GM19455 (cell line): ENCODE results near the gene SGTA.
"Not testable (repeated sequence)": the region's sequence is repeated elsewhere in the genome, so short reads cannot be mapped to it uniquely, and the experiment has no call there.

Source experiments
- ATAC-seq: cut with Tn5 transposase; IDR thresholded peaks from one replicate; pipeline ENCODE4 v1.9.1; 2021; ENCODE audit not compliant: unreplicated experiment

Gene SGTA

DNA sequence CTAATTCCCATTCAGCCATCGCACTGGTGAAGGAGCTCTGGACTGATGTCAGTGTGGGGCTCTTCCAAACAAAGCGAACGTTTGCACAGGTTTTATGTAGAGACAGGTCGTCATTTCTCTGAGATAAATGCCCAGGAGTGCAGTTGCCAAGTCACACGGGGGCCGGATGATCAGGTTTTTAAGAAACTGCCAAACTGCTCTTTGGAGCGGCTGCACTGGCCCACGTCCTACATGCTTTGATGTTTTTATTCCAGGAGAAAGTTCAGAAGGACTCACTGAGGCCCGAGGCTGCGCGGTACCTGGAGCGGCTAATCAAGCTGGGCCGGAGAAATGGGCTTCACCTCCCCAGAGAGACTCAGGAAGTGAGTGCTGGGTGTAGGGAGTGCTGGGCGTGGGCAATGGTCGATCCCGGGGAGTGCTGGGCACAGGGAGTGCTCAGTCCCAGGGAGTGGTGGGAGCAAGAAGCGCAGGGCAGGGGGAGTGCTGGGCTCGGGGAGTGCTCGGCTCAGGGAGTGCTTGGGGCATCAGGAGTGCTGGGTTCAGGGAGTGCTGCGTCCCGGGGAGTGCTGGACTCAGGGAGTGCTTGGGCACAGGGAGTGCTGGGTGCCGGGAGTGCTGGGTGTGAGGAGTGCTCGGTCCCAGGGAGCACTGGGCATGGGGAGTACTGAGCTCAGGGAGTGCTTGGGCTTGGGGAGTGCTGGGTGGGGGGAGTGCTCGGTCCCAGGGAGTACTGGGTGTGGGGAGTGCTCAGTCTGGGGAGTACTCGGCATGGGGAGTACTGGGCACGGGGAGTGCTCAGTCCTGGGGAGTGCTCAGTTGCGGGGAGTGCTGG, 13.0 kb upstream of the SGTA start:
- ATAC-seq = no peak

DNA sequence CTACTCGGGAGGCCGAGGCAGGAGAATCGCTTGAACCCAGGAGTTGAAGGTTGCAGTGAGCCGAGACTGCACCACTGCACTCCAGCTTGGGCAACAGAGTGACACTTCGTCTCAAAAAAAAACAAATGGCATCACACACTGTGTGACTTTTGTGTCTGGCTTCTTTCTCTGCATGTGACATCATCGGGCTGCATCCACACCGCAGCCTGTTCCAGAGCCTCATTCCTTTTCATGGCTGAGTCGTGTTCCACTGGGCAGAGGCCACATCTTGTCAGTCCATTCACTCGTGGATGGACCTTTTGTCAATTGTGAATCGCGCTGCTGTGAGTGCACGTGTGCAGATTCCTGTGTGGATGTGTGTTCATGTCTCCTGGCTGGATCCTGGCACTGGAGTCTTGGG, 10.5 kb upstream of the SGTA start:
- ATAC-seq = no peak

GRCh38 chr19:2793126-2793525, 10.1 kb upstream of the SGTA start:
- no peak for ATAC-seq

- ATAC-seq = not testable (repeated sequence)
These were observed 9.6 kb upstream of the SGTA start for GRCh38 chr19:2792666-2793065.

DNA sequence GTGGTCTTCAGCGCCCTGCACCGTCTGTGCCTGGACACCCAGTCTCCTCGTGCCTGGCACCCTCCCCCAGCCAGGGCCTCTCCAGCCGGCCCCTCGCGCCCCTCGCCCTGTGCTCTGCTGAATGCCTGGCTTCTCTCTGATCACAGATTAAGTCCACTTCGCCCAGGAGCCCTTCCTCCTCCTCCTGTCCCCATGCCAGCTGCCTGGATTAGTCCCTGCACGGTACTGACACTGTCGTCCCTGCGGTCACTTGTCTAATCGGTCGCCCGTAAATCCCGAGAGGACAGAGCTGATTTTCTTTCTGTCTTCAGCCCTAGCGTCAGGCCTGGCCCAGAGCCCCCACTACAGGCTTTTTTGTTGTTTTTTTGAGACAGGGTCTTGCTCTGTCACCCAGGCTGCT, 8.8 kb upstream of the SGTA start:
- ATAC-seq = no peak

DNA sequence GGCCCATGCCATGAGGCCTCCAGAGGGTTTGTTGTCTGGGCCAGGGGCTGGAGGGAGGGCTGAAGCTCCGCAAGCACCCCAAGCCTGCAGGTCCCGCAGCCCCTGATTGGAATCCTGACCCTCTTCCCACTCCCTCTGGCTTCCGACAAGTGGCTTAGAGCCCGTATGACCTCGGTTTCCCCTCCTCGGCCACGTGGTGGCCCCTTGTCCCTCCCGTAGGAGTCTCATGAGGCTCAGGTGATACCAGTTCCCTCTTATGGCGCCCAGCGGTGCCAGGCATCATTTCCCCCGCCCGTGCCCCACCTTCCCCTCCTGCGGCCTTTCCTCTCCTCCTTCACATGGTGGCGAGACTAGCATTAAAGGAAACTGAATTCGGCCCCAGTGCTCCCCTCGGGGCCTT, 8.4 kb upstream of the SGTA start:
- no peak for ATAC-seq

GRCh38 chr19:2790557-2791271, 7.6 kb upstream of the SGTA start:
- ATAC-seq = no peak

GRCh38 chr19:2790194-2790556, 7.1 kb upstream of the SGTA start:
- ATAC-seq = no peak

- no peak for ATAC-seq
These were observed 5.2 kb upstream of the SGTA start for GRCh38 chr19:2788237-2788636.

DNA sequence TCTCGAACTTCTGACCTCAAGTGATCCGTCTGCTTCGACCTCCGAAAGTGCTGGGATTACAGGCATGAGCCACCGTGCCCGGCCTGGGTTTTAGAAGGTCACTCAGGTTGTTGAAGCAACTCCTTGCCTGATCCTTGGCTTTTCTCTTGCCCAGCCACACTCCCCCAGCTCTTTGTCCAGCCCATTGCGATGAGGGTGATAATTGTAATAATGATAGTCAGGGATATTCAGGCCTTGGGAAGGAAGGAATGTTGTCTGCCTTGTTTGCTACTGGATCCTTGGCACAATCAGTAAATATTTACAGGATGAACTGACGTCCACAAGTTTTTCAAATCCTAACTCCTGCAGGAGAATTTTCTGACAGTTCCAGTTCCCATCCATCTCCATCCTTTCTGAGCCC, 4.0 kb upstream of the SGTA start:
- ATAC-seq = no peak

DNA sequence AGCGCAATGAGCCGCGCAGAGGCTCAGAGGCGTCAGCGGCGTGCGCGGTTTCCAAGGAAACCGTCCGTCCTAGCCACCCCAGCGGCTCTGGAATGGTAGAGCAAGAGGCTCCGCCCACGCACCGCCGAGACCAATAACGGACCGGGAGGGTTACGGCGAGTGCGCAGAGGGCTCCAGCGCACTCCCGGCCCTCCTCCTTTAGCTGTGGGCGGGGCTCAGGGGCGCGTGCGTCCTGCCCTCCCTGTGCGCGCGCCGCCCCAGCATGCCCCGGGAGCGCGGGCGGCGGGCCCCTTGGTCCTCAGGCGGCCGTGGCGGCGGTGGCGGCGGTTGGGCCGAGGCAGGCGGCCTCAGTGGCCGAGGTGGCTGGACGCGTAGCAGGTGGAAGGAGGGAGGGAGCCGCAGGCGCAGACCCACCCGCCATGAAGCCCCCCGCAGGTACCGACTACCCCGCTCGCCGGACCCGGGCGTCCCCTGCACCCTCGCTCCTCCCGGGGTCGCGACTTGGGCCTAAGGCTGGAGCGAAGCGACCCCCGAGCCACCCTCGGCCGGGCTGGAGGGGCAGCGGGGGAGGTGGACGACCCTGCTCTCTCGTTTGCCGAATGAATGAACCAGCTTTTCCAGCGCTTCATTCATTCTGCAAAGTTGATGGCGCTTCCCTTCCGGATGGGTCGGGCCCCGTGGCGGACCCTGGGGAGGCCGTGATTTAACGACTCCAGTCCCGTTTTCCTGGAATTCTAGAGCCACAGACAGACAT, 2.3 kb upstream of the SGTA start, which contains the start of gene THOP1:
THOP1 (plus strand) TSS at position 260 of the 754 bp plus-strand sequence; CDS start at position 420, 160 bp downstream.
- peak; percentile 53 for ATAC-seq

DNA sequence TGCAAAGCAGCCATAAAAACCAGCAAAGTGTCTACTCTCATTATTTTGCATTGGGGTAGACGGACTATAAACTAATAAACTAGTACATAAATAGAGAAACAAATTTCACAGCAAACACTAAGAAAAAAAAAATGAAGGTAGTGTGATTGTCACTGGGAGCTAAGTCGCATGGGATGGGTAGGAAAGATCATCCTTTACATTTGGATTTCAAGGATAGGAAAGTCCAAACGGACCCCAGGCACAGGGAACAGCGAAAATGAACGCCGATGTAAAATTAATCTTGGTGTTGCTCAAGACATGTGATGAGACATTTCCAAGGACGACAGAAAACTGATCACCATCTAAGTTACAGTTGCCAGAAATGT, 690 bp upstream of the SGTA start:
- no peak for ATAC-seq

DNA sequence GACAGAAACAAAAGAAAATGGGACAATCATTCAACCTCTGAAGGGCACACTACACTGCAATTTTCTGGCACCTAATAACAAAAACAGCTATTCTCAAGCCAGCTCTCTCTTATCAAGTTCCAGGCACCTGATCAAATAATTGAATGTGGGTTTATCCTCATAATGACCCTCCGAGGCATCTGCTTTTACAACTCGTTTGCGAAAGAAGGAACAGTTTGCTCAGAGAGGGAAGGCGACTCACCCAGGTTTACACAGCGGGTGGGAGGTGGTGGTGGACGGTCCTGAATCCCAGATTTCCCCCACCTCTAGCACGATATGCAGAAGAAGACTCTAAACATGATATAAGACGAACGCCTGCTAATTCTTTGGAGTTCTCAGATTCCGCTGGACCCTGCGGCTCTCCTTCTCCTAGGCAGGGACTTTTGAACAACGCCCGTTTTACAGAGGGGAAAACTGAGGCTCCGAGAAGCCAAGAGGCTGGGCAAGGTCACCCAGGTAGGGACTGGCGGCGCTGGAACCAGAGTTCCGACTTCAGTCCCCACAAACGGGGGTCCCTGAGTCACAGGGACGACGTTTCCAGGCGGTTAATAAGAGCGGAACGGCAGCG, 641 bp downstream of the SGTA start:
- no peak for ATAC-seq

DNA sequence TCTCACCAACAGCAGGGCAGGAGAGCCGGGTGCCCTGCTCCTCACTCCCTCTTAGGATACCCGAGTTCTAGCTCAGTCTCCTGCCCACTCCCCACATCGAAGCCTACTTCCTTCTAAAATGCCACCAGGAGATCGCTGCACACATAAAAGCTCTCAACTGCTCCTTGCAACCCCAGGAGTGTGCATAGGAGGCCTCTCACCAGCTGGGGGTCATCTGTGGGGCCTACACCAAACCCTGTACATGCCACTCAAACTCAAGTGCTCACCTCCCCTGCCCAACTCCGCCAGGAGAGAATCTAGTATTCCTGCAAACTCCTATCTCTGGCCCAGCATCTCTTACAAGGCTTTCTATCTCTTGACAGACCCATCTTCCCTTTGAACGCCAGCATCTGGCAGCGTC, 2.8 kb downstream of the SGTA start:
- ATAC-seq = no peak

DNA sequence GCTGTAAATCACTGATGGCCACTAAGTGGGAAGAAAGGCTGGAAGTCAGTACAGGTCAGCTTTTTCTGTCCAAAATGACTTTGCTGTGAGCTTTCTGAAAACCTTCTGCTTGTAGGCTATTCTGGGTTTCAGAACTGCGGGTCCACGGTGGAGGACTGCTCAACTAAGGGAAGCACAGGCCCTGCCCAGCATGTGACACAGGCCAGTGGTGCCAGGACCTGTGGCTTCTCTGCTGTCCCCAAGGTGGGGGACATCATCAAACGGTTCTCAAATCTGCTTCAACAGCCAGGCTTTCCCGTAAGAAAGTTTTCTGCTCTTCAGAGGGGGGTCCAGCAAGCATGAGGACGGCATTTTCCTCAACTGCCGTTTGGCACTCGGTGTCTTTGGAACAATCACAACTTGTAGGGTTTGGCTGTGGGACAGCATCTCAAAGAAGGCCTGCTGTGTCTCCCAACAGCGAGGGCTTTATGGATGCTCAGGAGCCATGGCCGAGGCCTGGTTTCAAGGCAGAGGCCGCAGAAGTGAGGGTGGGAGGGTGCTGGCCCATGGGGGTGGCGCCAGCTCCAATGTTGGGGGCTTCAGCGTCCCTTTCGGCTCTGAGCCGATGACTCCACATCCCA, 3.8 kb downstream of the SGTA start:
- no peak for ATAC-seq

DNA sequence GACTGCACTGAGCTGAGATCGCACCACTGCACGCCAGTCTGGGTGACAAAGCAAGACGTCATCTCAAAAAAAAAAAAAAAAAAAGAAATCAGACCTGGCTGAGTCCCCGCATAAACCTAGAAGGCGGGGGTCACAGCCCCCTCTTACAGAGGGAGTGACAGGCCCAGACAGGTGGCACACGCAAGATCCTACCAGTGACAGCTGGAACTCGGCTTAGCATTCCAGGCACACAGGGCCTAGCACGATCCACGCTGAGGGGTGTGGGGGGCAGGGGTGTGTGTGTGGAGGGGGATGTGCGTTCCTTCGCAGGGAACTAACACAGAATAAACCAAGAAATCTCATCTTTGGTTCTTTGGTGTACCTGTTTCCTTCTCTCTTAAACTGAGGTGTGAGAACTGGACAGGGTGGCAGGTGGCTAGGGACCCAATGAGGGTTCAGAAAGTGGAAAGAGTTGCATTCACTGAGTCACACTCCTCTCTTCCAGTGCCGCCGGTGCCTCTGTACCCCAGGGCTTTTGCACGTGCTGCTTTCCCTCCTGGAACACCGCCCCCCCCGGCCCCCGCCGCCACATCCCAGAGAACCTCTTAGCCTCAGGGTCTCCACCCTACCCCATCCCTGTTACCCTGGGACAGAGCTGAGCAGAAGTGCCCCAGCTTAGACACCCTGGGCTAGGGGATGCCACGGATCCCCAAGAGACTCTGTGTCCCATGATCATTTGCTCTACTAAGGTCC, 5.0 kb downstream of the SGTA start:
- ATAC-seq = no peak

- no peak for ATAC-seq
These were observed 7.3 kb downstream of the SGTA start for GRCh38 chr19:2775556-2776430.

- ATAC-seq = no peak
These were observed 8.0 kb downstream of the SGTA start for GRCh38 chr19:2774953-2775555.
